ENCODE measurements around the gene HLTF. TPM values are rescaled to one million over a fixed set of nuclear protein-coding genes. Genes with fewer than 3 reads are reported as not detected.
A peak's percentile ranks its signal among the peaks of the same experiment; 100 is the strongest.

HLTF gene
- total RNA-seq, 4 donors from 2014 or later = 40.9 to 53.1 (median 47.7) TPM

DNA sequence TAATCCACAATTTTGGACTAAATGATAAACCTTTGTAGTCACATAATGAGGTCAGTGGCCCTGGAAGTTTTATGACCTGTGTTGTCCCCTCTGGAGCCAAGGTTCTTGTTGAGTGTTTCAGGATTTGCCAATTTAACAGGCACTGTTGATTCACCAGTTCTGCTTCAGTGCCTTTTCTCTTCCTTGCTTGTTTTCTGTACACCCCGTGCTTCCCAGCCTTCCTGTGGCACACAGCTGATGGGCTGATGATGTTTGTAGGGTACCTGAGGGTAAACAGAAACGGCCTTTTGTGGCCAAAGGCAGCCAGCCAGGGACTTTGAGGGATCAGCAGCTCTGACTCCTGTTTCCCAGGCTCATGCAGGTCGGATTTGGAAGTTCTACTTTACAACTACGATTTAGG lies 81.7 kb downstream of the HLTF start:
- TF ChIP-seq, protein P1, sequence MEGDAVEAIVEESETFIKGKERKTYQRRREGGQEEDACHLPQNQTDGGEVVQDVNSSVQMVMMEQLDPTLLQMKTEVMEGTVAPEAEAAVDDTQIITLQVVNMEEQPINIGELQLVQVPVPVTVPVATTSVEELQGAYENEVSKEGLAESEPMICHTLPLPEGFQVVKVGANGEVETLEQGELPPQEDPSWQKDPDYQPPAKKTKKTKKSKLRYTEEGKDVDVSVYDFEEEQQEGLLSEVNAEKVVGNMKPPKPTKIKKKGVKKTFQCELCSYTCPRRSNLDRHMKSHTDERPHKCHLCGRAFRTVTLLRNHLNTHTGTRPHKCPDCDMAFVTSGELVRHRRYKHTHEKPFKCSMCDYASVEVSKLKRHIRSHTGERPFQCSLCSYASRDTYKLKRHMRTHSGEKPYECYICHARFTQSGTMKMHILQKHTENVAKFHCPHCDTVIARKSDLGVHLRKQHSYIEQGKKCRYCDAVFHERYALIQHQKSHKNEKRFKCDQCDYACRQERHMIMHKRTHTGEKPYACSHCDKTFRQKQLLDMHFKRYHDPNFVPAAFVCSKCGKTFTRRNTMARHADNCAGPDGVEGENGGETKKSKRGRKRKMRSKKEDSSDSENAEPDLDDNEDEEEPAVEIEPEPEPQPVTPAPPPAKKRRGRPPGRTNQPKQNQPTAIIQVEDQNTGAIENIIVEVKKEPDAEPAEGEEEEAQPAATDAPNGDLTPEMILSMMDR (IDR thresholded peaks at IDR 0.05) = no peak
- TF ChIP-seq POLR2A (IDR thresholded peaks at IDR 0.05) = no peak
- Histone ChIP-seq H3K27me3 (no peaks in the 10 kb centered on the region), H3K4me3 (replicated peaks in 1 of 3) (no peak overlapping the region), H3K9me3 (no peaks in the 10 kb centered on the region), H3K27ac (no peak overlapping the region), H3K36me3 (peaks cover 6% of the 10 kb centered on the region in 2 donors), H3K4me1 (peaks cover 5 to 8% of the 10 kb centered on the region in 2 donors)
- intact Hi-C loops (cut with DNase I) = no loop called here
- 41 to 48% methylated on average over 4 of the region's 4 CpGs for whole genome bisulfite sequencing, 2 donors
- peak; percentile 21 to 61 for DNase-seq

DNA sequence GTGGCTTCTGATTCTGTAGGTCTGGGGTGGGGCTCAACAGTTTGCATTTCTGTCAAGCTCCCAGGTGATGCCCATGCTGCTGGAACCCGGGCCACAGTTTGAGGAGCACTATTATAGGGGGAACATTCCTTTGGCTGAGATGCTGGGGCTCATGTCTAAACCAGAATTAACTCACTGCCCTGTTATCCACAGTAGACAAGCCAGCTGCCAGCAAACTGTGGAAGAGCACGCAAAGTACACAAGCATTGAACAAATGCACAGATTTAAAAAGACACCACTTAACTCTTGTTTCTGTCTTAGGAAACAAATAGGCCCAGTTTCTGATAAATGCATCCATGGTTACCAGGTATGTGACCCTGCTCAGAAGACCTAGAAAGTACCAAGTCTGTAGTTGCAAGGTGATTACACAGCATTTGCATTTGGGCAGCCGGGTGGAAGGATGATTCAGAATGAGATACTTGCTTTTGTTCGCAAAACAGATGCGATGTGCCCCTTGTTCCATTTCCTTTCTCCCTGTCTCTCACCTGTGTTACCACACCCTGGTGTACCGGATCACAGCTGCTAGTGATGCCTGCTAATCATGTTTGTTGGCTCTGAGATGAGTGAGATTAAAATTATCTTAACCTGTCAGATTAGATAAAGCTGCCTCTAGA lies 82.6 kb downstream of the HLTF start:
- H3K9me3 ChIP-seq = no peaks in the 10 kb centered on the region
- no peak for TF ChIP-seq POLR2A (IDR thresholded peaks at IDR 0.05)
- TF ChIP-seq, protein P1 (IDR thresholded peaks at IDR 0.05) = no peak
- intact Hi-C loops (cut with DNase I) = no loop called here
- H3K27me3 ChIP-seq = no peaks in the 10 kb centered on the region
- H3K36me3 ChIP-seq = peaks cover 0 to 6% of the 10 kb centered on the region in 2 donors
- DNase-seq = no peak
- peaks cover 5 to 8% of the 10 kb centered on the region in 2 donors for H3K4me1 ChIP-seq
- no peak overlapping the region for H3K4me3 ChIP-seq (replicated peaks in 1 of 3)
- WGBS, 2 donors = 93 to 94% methylated on average over 6 of the region's 6 CpGs
- no peak overlapping the region for H3K27ac ChIP-seq

DNA sequence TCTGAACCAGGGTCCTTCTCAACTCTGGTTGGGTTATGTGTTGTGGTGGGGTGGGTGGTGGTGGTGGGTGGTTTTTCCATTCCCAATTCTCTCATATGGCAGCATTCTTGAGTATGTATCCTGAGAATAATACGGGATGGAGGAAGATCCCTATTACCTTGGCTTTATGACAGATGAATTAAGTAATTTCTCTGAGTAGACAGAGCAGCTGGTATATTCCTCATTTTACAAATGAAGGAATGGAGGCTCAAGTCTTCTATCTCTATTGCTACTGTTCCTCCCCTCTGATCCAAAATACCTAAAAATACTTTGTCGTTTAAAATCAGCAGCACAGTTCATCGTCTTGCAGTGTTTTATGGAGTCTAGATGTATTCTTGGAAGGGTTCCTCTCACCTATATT lies 84.6 kb downstream of the HLTF start:
- DNase-seq = no peak
- WGBS, 2 donors = 90 to 97% methylated on average over 3 of the region's 3 CpGs
- TF ChIP-seq POLR2A (IDR thresholded peaks at IDR 0.05) = no peak
- TF ChIP-seq, protein P1 (IDR thresholded peaks at IDR 0.05) = no peak
- Histone ChIP-seq H3K9me3 (no peaks in the 10 kb centered on the region), H3K4me3 (replicated peaks in 1 of 3) (no peak overlapping the region), H3K4me1 (peaks cover 5 to 8% of the 10 kb centered on the region in 2 donors), H3K27ac (no peak overlapping the region), H3K27me3 (no peaks in the 10 kb centered on the region), H3K36me3 (peaks cover 0 to 1% of the 10 kb centered on the region in 2 donors)
- intact Hi-C loops (cut with DNase I) = no loop called here

DNA sequence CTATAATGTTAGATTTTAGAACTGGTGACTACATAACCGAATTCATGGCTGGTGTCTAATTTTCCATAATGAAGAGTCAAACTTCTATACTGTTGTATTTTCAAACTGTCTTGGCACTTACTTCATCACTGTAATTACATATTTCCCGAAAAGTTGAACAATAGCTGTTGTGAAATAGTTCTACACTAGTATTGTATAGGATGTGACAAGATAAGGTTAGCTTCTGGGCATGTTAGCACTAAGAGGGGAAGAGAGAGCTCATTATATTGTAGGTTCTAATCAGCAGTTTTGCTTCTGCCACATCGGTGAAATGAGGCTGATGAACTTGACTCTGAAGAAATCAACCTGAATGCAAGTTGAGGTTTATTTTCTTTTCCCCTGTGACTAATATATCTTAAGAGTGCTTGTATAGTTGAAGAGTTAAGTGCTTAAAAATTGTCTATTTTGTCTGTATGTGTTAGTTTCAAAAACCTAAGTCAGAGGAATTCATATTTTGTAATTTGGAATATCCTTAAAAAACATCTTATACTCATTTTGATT lies 86.1 kb downstream of the HLTF start:
- Histone ChIP-seq H3K4me1 (peaks cover 5 to 8% of the 10 kb centered on the region in 2 donors), H3K27me3 (no peaks in the 10 kb centered on the region), H3K27ac (no peak overlapping the region), H3K9me3 (no peaks in the 10 kb centered on the region), H3K36me3 (peaks cover 0 to 10% of the 10 kb centered on the region in 2 donors), H3K4me3 (replicated peaks in 1 of 3) (no peak overlapping the region)
- TF ChIP-seq, protein P1 (IDR thresholded peaks at IDR 0.05) = no peak
- DNase-seq = no peak
- 83 to 84% methylated on average over 3 of the region's 3 CpGs for WGBS, 2 donors
- intact Hi-C loops (cut with DNase I) = no loop called here

DNA sequence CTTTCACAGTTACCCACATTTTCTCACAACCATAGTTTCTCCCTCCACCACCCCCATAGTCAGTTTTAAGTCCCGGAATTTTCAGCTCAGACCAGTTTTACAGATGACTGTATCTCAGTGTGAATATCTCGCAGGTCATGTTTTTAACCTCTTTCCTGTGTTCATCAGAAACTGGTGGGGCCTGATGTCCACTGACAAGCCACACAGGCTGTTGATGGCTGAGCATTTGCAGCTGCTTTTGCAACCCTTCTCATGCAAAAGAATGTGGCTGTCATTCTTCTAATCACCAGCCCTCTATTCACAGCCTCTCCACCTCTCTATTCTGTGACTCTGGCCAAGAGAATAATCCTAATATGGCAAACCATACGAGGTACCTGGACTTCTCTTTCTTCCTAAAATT lies 86.5 kb downstream of the HLTF start:
- H3K27me3 ChIP-seq = no peaks in the 10 kb centered on the region
- no peaks in the 10 kb centered on the region for H3K9me3 ChIP-seq
- H3K27ac ChIP-seq = no peak overlapping the region
- peaks cover 4 to 11% of the 10 kb centered on the region in 2 donors for H3K36me3 ChIP-seq
- H3K4me1 ChIP-seq = peaks cover 5 to 7% of the 10 kb centered on the region in 2 donors
- TF ChIP-seq POLR2A (IDR thresholded peaks at IDR 0.05) = no peak
- TF ChIP-seq, protein P1 (IDR thresholded peaks at IDR 0.05) = no peak
- intact Hi-C loops (cut with DNase I) = no loop called here
- no peak for DNase-seq
- H3K4me3 ChIP-seq (replicated peaks in 1 of 3) = no peak overlapping the region
- 87 to 94% methylated on average over 3 of the region's 3 CpGs for WGBS, 2 donors

Data from thyroid gland (tissue), 4 donors.